ENCODE measurements around the gene BCL2L13.

GRCh38 chr22:17733466-17733865, 94.9 kb downstream of the BCL2L13 start:
- no peak for TF ChIP-seq CTCF (IDR thresholded peaks at IDR 0.05; ENCODE audit: low read length)
- no peak for TF ChIP-seq EZH2 (optimal IDR thresholded peaks at IDR 0.05; ENCODE audit: low read depth, low read length)
- no peak for TF ChIP-seq EZH2phosphoT487 (IDR thresholded peaks at IDR 0.05; ENCODE audit: low read length)

Data from MM.1S (cell line).